ENCODE results near the gene EIF6. TPM values are rescaled to one million over a fixed set of nuclear protein-coding genes. Genes with fewer than 3 reads are reported as not detected.

The EIF6 gene
- total and polyA plus RNA-seq, 2 donors (not counting 1 experiment from before 2014, with no cell fraction given), result 74.1 to 81.2 TPM

GRCh38 chr20:35311822-35312221 lies 27.2 kb upstream of the EIF6 start:
- H4K20me1 ChIP-seq (ENCODE audit: control insufficient read depth, insufficient read depth, low read length, poor library complexity, severe bottlenecking), result no peaks in the 10 kb centered on the region
- Mint-ChIP-seq H3K4me1 (no peaks in the 10 kb centered on the region), H3K4me3 (no peak overlapping the region), H3K27ac (no peak overlapping the region), H3K27me3 (no peaks in the 10 kb centered on the region), H3K9me3 (ENCODE audit: insufficient read depth) (no peaks in the 10 kb centered on the region)
- no peaks in the 10 kb centered on the region for H3K79me2 ChIP-seq (ENCODE audit: control insufficient read depth, insufficient read depth, low read length)
- TF ChIP-seq CTCF (IDR thresholded peaks at IDR 0.05), result no peak
- no peak for TF ChIP-seq EZH2 (IDR thresholded peaks at IDR 0.05; ENCODE audit: borderline replicate concordance, insufficient read depth, low read depth, low read length, poor library complexity, severe bottlenecking)
- no peaks in the 10 kb centered on the region for H3K27me3 ChIP-seq (replicated peaks in 1 of 4; ENCODE audit: control extremely low read depth in 1 of 4, control insufficient read depth in 3 of 4, insufficient read depth in 4 of 4, low read length in 3 of 4)
- ChIA-PET CTCF (interaction anchor here (1.3 kb wide), 1 partner anchor 9 kb away, joined by 4 read pairs; no protein-coding TSS in a partner anchor), POLR2A (no interaction called here)
- no peak overlapping the region for H3K9ac ChIP-seq (ENCODE audit: low read length)
- H3K4me3 ChIP-seq (ENCODE audit: control extremely low read depth in 1 of 5, extremely low read depth in 1 of 5, insufficient read depth in 1 of 5, low read depth in 2 of 5, low read length in 4 of 5), result no peak overlapping the region
- intact Hi-C loops (cut with micrococcal nuclease), result no loop called here
- H3K9me3 ChIP-seq (ENCODE audit: control extremely low read depth in 1 of 3, control insufficient read depth in 2 of 3, insufficient read depth in 1 of 3, low read length in 2 of 3), result no peaks in the 10 kb centered on the region
- no peak overlapping the region for H2AFZ ChIP-seq (ENCODE audit: insufficient read depth, low read depth, low read length, poor library complexity, severe bottlenecking)
- 100% methylated on average over 1 of the region's 5 CpGs for WGBS (ENCODE audit: insufficient coverage)
- H3K4me1 ChIP-seq (ENCODE audit: control insufficient read depth in 2 of 2, insufficient read depth in 2 of 2, low read length in 2 of 2), result no peaks in the 10 kb centered on the region
- no peak for ATAC-seq (ENCODE audit: low read depth)
- H3K36me3 ChIP-seq (replicated peaks in 1 of 2; ENCODE audit: control extremely low read depth in 1 of 2, control insufficient read depth in 1 of 2, extremely low read depth in 1 of 2, insufficient read depth in 2 of 2, low read length in 1 of 2), result peaks cover 0 to 2% of the 10 kb centered on the region in 2 experiments
- H3K27ac ChIP-seq (ENCODE audit: low read length in 2 of 2), result no peak overlapping the region
- no peak for DNase-seq
- no peak overlapping the region for H3K4me2 ChIP-seq (replicated peaks; ENCODE audit: low read depth, low read length, poor library complexity, severe bottlenecking)

DNA sequence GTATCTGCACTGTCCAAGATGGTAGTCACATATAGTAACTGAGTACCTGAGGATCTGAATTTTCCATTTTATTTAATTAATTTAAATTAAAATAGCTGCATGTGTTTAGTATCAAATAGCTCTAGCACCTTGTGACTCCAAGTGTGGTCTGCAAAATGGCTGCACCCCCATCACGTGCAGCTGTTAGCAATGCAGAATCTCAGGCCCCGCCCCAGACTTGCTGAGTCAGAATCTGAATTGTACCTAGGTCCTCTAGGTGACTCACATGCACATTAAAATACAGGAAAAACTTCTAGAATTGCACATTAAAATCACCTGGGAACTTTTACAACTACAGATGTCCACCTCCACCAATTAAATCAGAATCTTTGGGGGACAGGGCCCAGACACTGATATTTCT lies 26.8 kb upstream of the EIF6 start:
- DNase-seq (no peak), ATAC-seq (ENCODE audit: low read depth) (no peak)
- H3K4me3 Mint-ChIP-seq, result no peak overlapping the region
- H3K4me1 ChIP-seq (ENCODE audit: control insufficient read depth in 2 of 2, insufficient read depth in 2 of 2, low read length in 2 of 2), result no peaks in the 10 kb centered on the region
- no peaks in the 10 kb centered on the region for H3K9me3 ChIP-seq (ENCODE audit: control extremely low read depth in 1 of 3, control insufficient read depth in 2 of 3, insufficient read depth in 1 of 3, low read length in 2 of 3)
- H3K4me1 Mint-ChIP-seq, result no peaks in the 10 kb centered on the region
- no peak overlapping the region for H3K4me2 ChIP-seq (replicated peaks; ENCODE audit: low read depth, low read length, poor library complexity, severe bottlenecking)
- ChIA-PET CTCF (interaction anchor here (1.3 kb wide), 1 partner anchor 9 kb away, joined by 4 read pairs; no protein-coding TSS in a partner anchor), POLR2A (no interaction called here)
- TF ChIP-seq EZH2 (IDR thresholded peaks at IDR 0.05; ENCODE audit: borderline replicate concordance, insufficient read depth, low read depth, low read length, poor library complexity, severe bottlenecking) (no peak), CTCF (IDR thresholded peaks at IDR 0.05) (no peak)
- no peak overlapping the region for H3K9ac ChIP-seq (ENCODE audit: low read length)
- H2AFZ ChIP-seq (ENCODE audit: insufficient read depth, low read depth, low read length, poor library complexity, severe bottlenecking), result no peak overlapping the region
- no peak overlapping the region for H3K27ac Mint-ChIP-seq
- peaks cover 0 to 2% of the 10 kb centered on the region in 2 experiments for H3K36me3 ChIP-seq (replicated peaks in 1 of 2; ENCODE audit: control extremely low read depth in 1 of 2, control insufficient read depth in 1 of 2, extremely low read depth in 1 of 2, insufficient read depth in 2 of 2, low read length in 1 of 2)
- 88% methylated on average over 2 of the region's 2 CpGs for WGBS (ENCODE audit: insufficient coverage)
- H4K20me1 ChIP-seq (ENCODE audit: control insufficient read depth, insufficient read depth, low read length, poor library complexity, severe bottlenecking), result no peaks in the 10 kb centered on the region
- no peaks in the 10 kb centered on the region for H3K27me3 Mint-ChIP-seq
- no peak overlapping the region for H3K4me3 ChIP-seq (ENCODE audit: control extremely low read depth in 1 of 5, extremely low read depth in 1 of 5, insufficient read depth in 1 of 5, low read depth in 2 of 5, low read length in 4 of 5)
- intact Hi-C loops (cut with micrococcal nuclease), result no loop called here
- H3K79me2 ChIP-seq (ENCODE audit: control insufficient read depth, insufficient read depth, low read length), result no peaks in the 10 kb centered on the region
- H3K27me3 ChIP-seq (replicated peaks in 1 of 4; ENCODE audit: control extremely low read depth in 1 of 4, control insufficient read depth in 3 of 4, insufficient read depth in 4 of 4, low read length in 3 of 4), result no peaks in the 10 kb centered on the region
- no peak overlapping the region for H3K27ac ChIP-seq (ENCODE audit: low read length in 2 of 2)
- H3K9me3 Mint-ChIP-seq (ENCODE audit: insufficient read depth), result no peaks in the 10 kb centered on the region

Data from B cell (primary cell).